HepG2 (cell line): ENCODE data around the gene SCFD2. TPM values are rescaled to one million over a fixed set of nuclear protein-coding genes. Genes with fewer than 3 reads are reported as not detected.

ENCODE experiments used
- ATM ChIP-seq: fragments of 450-650 bp; IDR thresholded peaks from 2 replicates; pipeline ENCODE4 v1.7.1; 2017; ENCODE audit warnings: mild to moderate bottlenecking, borderline replicate concordance
- CBFB ChIP-seq: sonication (generic); formaldehyde crosslinking; IDR thresholded peaks from 2 replicates; pipeline ENCODE4 v1.4.0; 2020; ENCODE audit warnings: missing genetic modification reagents
- CBX5 ChIP-seq: sonication (generic); formaldehyde crosslinking; IDR thresholded peaks from 2 replicates; pipeline ENCODE4 v1.4.0; 2020; ENCODE audit warnings: missing genetic modification reagents, borderline replicate concordance
- FOSL2 ChIP-seq: sonication (generic); formaldehyde crosslinking; IDR thresholded peaks from 2 replicates; pipeline ENCODE4 v1.4.0; 2020; ENCODE audit warnings: missing genetic modification reagents
- MIXL1 ChIP-seq: IDR thresholded peaks from 2 replicates; pipeline ENCODE4 v1.6.1; 2016
- NR2F2 ChIP-seq: IDR thresholded peaks from 2 replicates; pipeline ENCODE4 v1.6.1; 2012; ENCODE audit warnings: low read depth, inconsistent platforms, borderline replicate concordance
- PHB2 ChIP-seq: fragments of 450-650 bp; IDR thresholded peaks from 2 replicates; pipeline ENCODE4 v1.6.1; 2018; ENCODE audit not compliant: partially characterized antibody
- PHF21A ChIP-seq: sonication (generic); formaldehyde crosslinking; IDR thresholded peaks from 2 replicates; pipeline ENCODE4 v1.5.0; 2020; ENCODE audit warnings: mild to moderate bottlenecking, missing genetic modification reagents
- SNRNP70 ChIP-seq: fragments of 200-400 bp; formaldehyde crosslinking; IDR thresholded peaks from 2 replicates; pipeline ENCODE4 v1.6.1; 2017; ENCODE audit warnings: mild to moderate bottlenecking, low read depth, low read length, moderate library complexity
- YEATS4 ChIP-seq: sonication (generic); formaldehyde crosslinking; IDR thresholded peaks from 2 replicates; pipeline ENCODE4 v1.4.0; 2020; ENCODE audit warnings: missing genetic modification reagents, borderline replicate concordance
- ZFP36 ChIP-seq: fragments of 150-350 bp; IDR thresholded peaks from 2 replicates; pipeline ENCODE4 v1.6.1; 2018; ENCODE audit warnings: borderline replicate concordance, low read length, low read depth; ENCODE audit not compliant: partially characterized antibody
- ZNF121 ChIP-seq: sonication (generic); formaldehyde crosslinking; IDR thresholded peaks from 2 replicates; pipeline ENCODE4 v1.5.0; 2020; ENCODE audit warnings: mild to moderate bottlenecking, missing genetic modification reagents
- ZNF44 ChIP-seq: sonication (generic); formaldehyde crosslinking; IDR thresholded peaks from 2 replicates; pipeline ENCODE4 v1.5.1; 2020; ENCODE audit warnings: mild to moderate bottlenecking, missing genetic modification reagents
- ZNF703 ChIP-seq: sonication (generic); formaldehyde crosslinking; IDR thresholded peaks from 2 replicates; pipeline ENCODE4 v1.5.1; 2020; ENCODE audit warnings: missing genetic modification reagents, mild to moderate bottlenecking, moderate library complexity, borderline replicate concordance
- polyA plus RNA-seq, 8 experiments: library from polyadenylated mRNA; depleted of rRNA in 3 of 8; stranded (reverse) in 7 of 8; unstranded in 1 of 8; fragments of >200 nt; fragmentation: Illumina TruSeq in 4 of 8; extraction: Trizol in 4 of 8; gene quantifications; 2 replicates each; pipeline versions ENCODE4 v1.2.1 to v1.2.3, GENCODE V29; 2011 to 2016; ENCODE audit warnings: low read depth in 4 of 8, missing spikeins in 1 of 8, mixed read lengths in 1 of 8; ENCODE audit not compliant: insufficient read depth in 1 of 8
- total RNA-seq, 5 experiments: library from RNA; depleted of rRNA; stranded (reverse); fragments of >200 nt; fragmentation: Illumina TruSeq; extraction: Trizol; gene quantifications; 2 replicates each; pipeline ENCODE4 v1.2.3, GENCODE V29; 2016; ENCODE audit warnings: low read depth in 1 of 5
- TF ChIP-seq, protein P1 (sequence below): IDR thresholded peaks from 2 replicates; pipeline ENCODE4 v1.6.1; 2012; ENCODE audit warnings: low read length, improper control_type of control experiment
- TF ChIP-seq, protein P2 (sequence below), 2 experiments: fragments of 450-650 bp in 1 of 2; sonication (generic) in 1 of 2; formaldehyde crosslinking; IDR thresholded peaks; 2 replicates each; pipeline versions ENCODE4 v1.5.0 to v1.8.0; 2020 to 2022; ENCODE audit warnings: mild to moderate bottlenecking in 1 of 2, missing genetic modification reagents in 1 of 2
- TF ChIP-seq, protein P3 (sequence below): sonication (generic); formaldehyde crosslinking; IDR thresholded peaks from 2 replicates; pipeline ENCODE4 v1.5.0; 2020; ENCODE audit warnings: mild to moderate bottlenecking, missing genetic modification reagents, borderline replicate concordance

The SCFD2 gene
- total and polyA plus RNA-seq, 2 of the 13 experiments (the other 11 are each of a cell fraction or from before 2014, with no cell fraction given): 4.6 to 15.6 TPM

DNA sequence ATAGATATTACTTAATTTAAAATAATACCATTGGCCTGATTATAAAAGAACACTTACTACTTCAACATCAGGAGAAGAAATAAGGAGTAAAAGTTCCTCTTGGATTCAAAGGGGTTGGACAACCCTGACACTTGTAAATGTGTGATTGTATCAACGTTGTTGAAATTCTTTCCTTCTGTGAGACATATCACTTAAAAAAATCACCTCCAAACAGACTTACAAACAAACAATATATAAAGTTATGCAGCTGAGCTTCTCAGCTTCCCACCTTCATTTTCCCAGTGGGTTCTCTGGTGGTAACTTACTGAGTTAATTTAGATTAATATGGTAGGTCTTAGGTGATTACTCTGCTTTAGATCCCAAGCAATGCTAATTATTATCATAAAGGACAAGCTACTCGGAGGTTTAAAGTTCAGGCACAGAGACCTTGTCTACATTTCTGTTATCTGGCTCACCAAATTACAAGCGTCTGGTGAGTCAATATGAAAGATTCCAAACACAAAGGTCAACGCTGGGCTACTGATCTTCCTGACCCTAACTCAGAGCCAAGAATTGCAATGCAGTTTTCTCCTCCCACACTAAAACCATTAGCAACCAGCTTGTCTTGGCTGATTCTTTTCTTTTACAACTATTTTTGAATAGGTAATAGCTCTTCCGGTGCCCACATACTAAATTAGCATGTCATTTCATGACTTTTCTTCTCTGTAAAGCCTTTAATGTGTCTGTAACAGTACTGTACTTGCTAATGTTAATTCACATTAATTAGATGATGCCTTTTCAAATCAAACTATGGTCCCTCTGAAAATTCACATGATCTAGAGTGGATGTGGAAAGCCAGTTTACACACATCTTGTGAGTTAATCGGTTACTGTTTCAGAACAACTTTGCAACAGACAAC lies 346.1 kb downstream of the SCFD2 start (continued):
- TF ChIP-seq CBX5: no peak
- TF ChIP-seq NR2F2: peak; percentile 99
- no peak for TF ChIP-seq ZNF703 (CRISPR knock-in tag)
- no peak for TF ChIP-seq ZNF121
- TF ChIP-seq, protein P1, sequence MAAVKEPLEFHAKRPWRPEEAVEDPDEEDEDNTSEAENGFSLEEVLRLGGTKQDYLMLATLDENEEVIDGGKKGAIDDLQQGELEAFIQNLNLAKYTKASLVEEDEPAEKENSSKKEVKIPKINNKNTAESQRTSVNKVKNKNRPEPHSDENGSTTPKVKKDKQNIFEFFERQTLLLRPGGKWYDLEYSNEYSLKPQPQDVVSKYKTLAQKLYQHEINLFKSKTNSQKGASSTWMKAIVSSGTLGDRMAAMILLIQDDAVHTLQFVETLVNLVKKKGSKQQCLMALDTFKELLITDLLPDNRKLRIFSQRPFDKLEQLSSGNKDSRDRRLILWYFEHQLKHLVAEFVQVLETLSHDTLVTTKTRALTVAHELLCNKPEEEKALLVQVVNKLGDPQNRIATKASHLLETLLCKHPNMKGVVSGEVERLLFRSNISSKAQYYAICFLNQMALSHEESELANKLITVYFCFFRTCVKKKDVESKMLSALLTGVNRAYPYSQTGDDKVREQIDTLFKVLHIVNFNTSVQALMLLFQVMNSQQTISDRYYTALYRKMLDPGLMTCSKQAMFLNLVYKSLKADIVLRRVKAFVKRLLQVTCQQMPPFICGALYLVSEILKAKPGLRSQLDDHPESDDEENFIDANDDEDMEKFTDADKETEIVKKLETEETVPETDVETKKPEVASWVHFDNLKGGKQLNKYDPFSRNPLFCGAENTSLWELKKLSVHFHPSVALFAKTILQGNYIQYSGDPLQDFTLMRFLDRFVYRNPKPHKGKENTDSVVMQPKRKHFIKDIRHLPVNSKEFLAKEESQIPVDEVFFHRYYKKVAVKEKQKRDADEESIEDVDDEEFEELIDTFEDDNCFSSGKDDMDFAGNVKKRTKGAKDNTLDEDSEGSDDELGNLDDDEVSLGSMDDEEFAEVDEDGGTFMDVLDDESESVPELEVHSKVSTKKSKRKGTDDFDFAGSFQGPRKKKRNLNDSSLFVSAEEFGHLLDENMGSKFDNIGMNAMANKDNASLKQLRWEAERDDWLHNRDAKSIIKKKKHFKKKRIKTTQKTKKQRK: no peak
- no peak for TF ChIP-seq PHB2
- no peak for TF ChIP-seq CBFB (CRISPR knock-in tag)
- no peak for TF ChIP-seq SNRNP70
- no peak for TF ChIP-seq ATM
- TF ChIP-seq YEATS4 (CRISPR knock-in tag): no peak
- TF ChIP-seq ZNF44: no peak
- peak; percentile 89 for TF ChIP-seq MIXL1 (CRISPR knock-in tag)
- TF ChIP-seq ZFP36: no peak
- TF ChIP-seq, protein P2, sequence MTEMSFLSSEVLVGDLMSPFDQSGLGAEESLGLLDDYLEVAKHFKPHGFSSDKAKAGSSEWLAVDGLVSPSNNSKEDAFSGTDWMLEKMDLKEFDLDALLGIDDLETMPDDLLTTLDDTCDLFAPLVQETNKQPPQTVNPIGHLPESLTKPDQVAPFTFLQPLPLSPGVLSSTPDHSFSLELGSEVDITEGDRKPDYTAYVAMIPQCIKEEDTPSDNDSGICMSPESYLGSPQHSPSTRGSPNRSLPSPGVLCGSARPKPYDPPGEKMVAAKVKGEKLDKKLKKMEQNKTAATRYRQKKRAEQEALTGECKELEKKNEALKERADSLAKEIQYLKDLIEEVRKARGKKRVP (CRISPR knock-in tag; IDR thresholded peaks at IDR 0.05): no peak
- peak; percentile 93 for TF ChIP-seq FOSL2 (CRISPR knock-in tag)
- TF ChIP-seq PHF21A (CRISPR knock-in tag): peak; percentile 68; the same call in 1 of the 2 replicates
- TF ChIP-seq, protein P3, sequence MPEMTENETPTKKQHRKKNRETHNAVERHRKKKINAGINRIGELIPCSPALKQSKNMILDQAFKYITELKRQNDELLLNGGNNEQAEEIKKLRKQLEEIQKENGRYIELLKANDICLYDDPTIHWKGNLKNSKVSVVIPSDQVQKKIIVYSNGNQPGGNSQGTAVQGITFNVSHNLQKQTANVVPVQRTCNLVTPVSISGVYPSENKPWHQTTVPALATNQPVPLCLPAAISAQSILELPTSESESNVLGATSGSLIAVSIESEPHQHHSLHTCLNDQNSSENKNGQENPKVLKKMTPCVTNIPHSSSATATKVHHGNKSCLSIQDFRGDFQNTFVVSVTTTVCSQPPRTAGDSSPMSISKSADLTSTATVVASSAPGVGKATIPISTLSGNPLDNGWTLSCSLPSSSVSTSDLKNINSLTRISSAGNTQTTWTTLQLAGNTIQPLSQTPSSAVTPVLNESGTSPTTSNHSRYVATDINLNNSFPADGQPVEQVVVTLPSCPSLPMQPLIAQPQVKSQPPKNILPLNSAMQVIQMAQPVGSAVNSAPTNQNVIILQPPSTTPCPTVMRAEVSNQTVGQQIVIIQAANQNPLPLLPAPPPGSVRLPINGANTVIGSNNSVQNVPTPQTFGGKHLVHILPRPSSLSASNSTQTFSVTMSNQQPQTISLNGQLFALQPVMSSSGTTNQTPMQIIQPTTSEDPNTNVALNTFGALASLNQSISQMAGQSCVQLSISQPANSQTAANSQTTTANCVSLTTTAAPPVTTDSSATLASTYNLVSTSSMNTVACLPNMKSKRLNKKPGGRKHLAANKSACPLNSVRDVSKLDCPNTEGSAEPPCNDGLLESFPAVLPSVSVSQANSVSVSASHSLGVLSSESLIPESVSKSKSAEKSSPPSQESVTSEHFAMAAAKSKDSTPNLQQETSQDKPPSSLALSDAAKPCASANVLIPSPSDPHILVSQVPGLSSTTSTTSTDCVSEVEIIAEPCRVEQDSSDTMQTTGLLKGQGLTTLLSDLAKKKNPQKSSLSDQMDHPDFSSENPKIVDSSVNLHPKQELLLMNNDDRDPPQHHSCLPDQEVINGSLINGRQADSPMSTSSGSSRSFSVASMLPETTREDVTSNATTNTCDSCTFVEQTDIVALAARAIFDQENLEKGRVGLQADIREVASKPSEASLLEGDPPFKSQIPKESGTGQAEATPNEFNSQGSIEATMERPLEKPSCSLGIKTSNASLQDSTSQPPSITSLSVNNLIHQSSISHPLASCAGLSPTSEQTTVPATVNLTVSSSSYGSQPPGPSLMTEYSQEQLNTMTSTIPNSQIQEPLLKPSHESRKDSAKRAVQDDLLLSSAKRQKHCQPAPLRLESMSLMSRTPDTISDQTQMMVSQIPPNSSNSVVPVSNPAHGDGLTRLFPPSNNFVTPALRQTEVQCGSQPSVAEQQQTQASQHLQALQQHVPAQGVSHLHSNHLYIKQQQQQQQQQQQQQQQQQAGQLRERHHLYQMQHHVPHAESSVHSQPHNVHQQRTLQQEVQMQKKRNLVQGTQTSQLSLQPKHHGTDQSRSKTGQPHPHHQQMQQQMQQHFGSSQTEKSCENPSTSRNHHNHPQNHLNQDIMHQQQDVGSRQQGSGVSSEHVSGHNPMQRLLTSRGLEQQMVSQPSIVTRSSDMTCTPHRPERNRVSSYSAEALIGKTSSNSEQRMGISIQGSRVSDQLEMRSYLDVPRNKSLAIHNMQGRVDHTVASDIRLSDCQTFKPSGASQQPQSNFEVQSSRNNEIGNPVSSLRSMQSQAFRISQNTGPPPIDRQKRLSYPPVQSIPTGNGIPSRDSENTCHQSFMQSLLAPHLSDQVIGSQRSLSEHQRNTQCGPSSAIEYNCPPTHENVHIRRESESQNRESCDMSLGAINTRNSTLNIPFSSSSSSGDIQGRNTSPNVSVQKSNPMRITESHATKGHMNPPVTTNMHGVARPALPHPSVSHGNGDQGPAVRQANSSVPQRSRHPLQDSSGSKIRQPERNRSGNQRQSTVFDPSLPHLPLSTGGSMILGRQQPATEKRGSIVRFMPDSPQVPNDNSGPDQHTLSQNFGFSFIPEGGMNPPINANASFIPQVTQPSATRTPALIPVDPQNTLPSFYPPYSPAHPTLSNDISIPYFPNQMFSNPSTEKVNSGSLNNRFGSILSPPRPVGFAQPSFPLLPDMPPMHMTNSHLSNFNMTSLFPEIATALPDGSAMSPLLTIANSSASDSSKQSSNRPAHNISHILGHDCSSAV (CRISPR knock-in tag): no peak
